Amniotic stem cell (primary cell): Measurements from ENCODE around the gene STARD10.

Experiments used
- DNase-seq: peaks from one replicate; lab custom pipeline; 2025; lab: John Stamatoyannopoulos, UW

The STARD10 gene

GRCh38 chr11:72763823-72764222, 30.0 kb downstream of the STARD10 start:
- no peak for DNase-seq

- DNase-seq = no peak
These were observed 31.1 kb downstream of the STARD10 start for GRCh38 chr11:72762641-72763304.

- DNase-seq = no peak
These were observed 33.1 kb downstream of the STARD10 start for GRCh38 chr11:72760539-72761405.

GRCh38 chr11:72759468-72759985, 34.3 kb downstream of the STARD10 start:
- DNase-seq = no peak

GRCh38 chr11:72758690-72759389, 35.0 kb downstream of the STARD10 start:
- DNase-seq = no peak

- DNase-seq = no peak
These were observed 35.5 kb downstream of the STARD10 start for GRCh38 chr11:72758304-72758689.

- no peak for DNase-seq
These were observed 38.0 kb downstream of the STARD10 start for GRCh38 chr11:72755713-72756285.

GRCh38 chr11:72754544-72755155, 39.2 kb downstream of the STARD10 start:
- DNase-seq = no peak

GRCh38 chr11:72754149-72754543, 39.7 kb downstream of the STARD10 start:
- DNase-seq = no peak

GRCh38 chr11:72753341-72754148, 40.3 kb downstream of the STARD10 start:
- no peak for DNase-seq

GRCh38 chr11:72752088-72752914, 41.5 kb downstream of the STARD10 start, which contains the start of gene ARAP1:
ARAP1 (minus strand) TSS chr11:72752408; CDS start chr11:72727128, 25,280 bp downstream.
- no peak for DNase-seq

GRCh38 chr11:72751116-72752087, 42.4 kb downstream of the STARD10 start:
- no peak for DNase-seq

GRCh38 chr11:72750556-72751115, 43.2 kb downstream of the STARD10 start:
- no peak for DNase-seq

- no peak for DNase-seq
These were observed 43.8 kb downstream of the STARD10 start for GRCh38 chr11:72750086-72750485.

GRCh38 chr11:72747289-72747855, 46.5 kb downstream of the STARD10 start:
- no peak for DNase-seq

- no peak for DNase-seq
These were observed 47.0 kb downstream of the STARD10 start for GRCh38 chr11:72746821-72747220.

- DNase-seq = no peak
These were observed 47.8 kb downstream of the STARD10 start for GRCh38 chr11:72745925-72746550.
